ENCODE data around the gene GAS6.

The GAS6 gene

DNA sequence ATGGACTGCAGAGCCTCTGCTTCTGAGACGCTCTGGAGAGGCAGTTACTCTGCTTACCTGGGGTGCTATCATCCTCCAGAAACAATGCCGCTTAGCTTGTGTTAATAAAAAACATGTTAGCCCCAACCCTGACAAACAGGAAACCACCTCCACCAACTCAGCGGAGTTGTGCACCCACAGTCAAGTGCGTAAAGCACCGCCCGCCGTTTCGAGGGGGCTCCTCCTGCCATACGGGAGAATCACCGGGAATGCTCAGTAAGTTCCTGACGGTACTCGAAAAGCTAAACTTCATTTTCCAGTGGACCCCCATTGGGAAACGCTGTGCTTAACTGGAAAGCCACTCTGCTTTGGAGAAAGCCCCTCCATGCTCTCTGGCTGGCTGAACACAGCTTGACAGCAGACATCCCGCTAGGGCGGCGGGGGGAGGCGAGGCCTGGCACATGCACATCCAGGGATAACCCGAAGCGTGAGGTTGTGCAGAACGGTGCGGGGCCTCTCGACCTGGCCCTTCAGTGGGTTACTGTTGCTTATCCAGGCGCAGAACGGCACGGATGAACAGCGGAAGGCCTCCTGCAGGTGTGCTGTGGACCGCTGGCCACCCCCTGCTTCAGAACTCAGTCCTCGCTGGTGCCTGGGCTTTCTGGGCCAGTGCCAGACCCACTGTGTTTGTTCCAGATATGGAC, 17.1 kb downstream of the GAS6 start:
- TF ChIP-seq CTCF (IDR thresholded peaks at IDR 0.05; ENCODE audit: low read length, missing control alignments), result no peak
- H3K4me3 ChIP-seq (replicated peaks; ENCODE audit: low read depth, low read length), result no peak overlapping the region
- DNase-seq (ENCODE audit: low read depth), result no peak

GRCh38 chr13:113845723-113846635, 17.9 kb downstream of the GAS6 start:
- H3K4me3 ChIP-seq (replicated peaks; ENCODE audit: low read depth, low read length), result no peak overlapping the region
- no peak for DNase-seq (ENCODE audit: low read depth)
- no peak for TF ChIP-seq CTCF (IDR thresholded peaks at IDR 0.05; ENCODE audit: low read length, missing control alignments)

GRCh38 chr13:113845055-113845454, 18.8 kb downstream of the GAS6 start:
- no peak for TF ChIP-seq CTCF (IDR thresholded peaks at IDR 0.05; ENCODE audit: low read length, missing control alignments)
- no peak overlapping the region for H3K4me3 ChIP-seq (replicated peaks; ENCODE audit: low read depth, low read length)
- no peak for DNase-seq (ENCODE audit: low read depth)

- no peak for DNase-seq (ENCODE audit: low read depth)
- H3K4me3 ChIP-seq (replicated peaks; ENCODE audit: low read depth, low read length), result no peak overlapping the region
- no peak for TF ChIP-seq CTCF (IDR thresholded peaks at IDR 0.05; ENCODE audit: low read length, missing control alignments)
Observed at GRCh38 chr13:113843864-113844556, 19.9 kb downstream of the GAS6 start.

DNA sequence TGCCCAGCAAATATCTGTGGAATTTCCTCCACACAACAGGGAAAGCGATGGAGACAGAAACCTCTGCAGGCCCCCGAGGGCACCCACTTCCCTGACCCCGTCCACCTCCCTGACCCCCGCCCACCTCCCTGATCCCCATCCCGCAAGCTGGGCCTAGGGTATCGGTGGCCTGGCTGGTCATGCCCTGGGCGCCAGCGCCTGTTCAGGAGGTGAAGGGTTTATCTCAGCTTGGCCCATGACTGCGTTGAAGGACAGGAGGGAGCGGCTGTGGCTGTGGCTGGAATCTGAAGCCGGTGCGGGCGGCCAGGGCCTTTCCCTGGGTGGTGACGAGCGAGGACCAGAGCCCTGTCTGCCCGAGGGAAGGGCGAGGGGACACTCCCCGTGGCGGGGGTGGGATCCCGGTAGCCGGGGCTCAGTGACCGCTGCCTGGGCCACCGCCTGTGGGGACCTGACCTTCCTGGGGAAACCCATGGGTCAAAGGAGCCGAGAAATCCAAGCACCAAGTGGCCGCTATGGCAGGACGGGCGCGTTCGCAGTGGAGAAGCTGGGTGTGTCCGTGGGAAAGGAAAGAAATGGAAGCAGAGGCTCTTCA, 20.7 kb downstream of the GAS6 start:
- TF ChIP-seq CTCF (IDR thresholded peaks at IDR 0.05; ENCODE audit: low read length, missing control alignments), result no peak
- no peak overlapping the region for H3K4me3 ChIP-seq (replicated peaks; ENCODE audit: low read depth, low read length)
- DNase-seq (ENCODE audit: low read depth), result no peak

DNA sequence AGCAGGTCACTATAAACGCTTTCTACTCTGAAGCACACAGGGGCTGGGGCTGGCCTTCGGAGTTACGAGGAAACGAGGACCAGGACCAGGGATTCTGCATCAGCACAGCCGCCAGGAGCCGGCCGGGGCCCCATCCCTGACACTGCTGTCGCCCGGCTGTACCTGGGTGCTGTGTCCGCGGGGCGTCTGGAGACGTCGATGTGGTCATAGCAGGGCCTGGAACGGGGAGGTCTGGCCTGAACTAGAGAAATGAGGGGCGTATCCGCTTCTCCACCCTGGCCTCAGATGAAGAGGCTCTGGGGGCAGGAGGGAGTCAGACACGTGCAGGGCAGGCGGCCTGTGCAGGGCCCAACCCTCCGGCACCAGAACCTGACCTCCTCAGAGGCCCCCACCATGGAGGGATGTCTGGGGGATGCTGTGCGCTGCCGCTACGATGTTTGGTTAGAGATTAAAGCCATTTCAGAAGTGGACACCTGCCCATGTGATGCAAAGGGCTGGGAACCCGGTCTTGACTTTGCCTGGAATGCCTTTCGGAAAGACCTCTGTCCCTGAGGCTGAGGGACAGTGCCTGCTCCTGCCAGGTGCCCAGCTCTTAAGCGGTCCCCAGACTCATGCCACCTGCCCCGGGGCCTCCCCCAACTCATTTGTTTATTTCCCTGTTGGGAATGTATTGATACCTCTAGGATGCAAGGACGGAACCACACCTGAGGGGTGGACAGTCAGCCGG, 21.4 kb downstream of the GAS6 start:
- no peak for TF ChIP-seq CTCF (IDR thresholded peaks at IDR 0.05; ENCODE audit: low read length, missing control alignments)
- DNase-seq (ENCODE audit: low read depth), result no peak
- H3K4me3 ChIP-seq (replicated peaks; ENCODE audit: low read depth, low read length), result no peak overlapping the region

Measured in fibroblast of pulmonary artery (primary cell).